ENCODE data around the gene KLHL24.

- TF ChIP-seq, protein P1, sequence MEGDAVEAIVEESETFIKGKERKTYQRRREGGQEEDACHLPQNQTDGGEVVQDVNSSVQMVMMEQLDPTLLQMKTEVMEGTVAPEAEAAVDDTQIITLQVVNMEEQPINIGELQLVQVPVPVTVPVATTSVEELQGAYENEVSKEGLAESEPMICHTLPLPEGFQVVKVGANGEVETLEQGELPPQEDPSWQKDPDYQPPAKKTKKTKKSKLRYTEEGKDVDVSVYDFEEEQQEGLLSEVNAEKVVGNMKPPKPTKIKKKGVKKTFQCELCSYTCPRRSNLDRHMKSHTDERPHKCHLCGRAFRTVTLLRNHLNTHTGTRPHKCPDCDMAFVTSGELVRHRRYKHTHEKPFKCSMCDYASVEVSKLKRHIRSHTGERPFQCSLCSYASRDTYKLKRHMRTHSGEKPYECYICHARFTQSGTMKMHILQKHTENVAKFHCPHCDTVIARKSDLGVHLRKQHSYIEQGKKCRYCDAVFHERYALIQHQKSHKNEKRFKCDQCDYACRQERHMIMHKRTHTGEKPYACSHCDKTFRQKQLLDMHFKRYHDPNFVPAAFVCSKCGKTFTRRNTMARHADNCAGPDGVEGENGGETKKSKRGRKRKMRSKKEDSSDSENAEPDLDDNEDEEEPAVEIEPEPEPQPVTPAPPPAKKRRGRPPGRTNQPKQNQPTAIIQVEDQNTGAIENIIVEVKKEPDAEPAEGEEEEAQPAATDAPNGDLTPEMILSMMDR (IDR thresholded peaks at IDR 0.05), result no peak
- no peak for TF ChIP-seq POLR2A (IDR thresholded peaks at IDR 0.05)
Measured at GRCh38 chr3:183597959-183598358, 37.5 kb upstream of the KLHL24 start.
